Breast epithelium (tissue), 4 donors: ENCODE results near the gene NDUFS7. TPM values are rescaled to one million over a fixed set of nuclear protein-coding genes. Genes with fewer than 3 reads are reported as not detected.

Source experiments
- DNase-seq, 2 donors: peaks; one replicate each; pipeline ENCODE4 v3.0.0-alpha.2; 2019; ENCODE audit warnings: low spot score in 2 of 2
- H3K27ac ChIP-seq, 2 donors: fragments of 200-600 bp; sonication (generic) in 1 of 2; one replicate each; pipeline ENCODE4 v1.5.1; 2016 to 2019; ENCODE audit warnings: mild to moderate bottlenecking in 1 of 2
- H3K27me3 ChIP-seq, 2 donors: fragments of 200-600 bp; sonication (generic) in 1 of 2; one replicate each; pipeline versions ENCODE4 v1.5.1 to v1.6.0; 2017 to 2019; ENCODE audit warnings: control low read depth in 1 of 2, mild to moderate bottlenecking in 1 of 2
- H3K36me3 ChIP-seq: fragments of 200-600 bp; one replicate; pipeline ENCODE4 v1.5.1; 2019
- H3K4me1 ChIP-seq, 2 donors: fragments of 200-600 bp; sonication (generic); one replicate each; pipeline ENCODE4 v1.5.1; 2016 to 2019; ENCODE audit warnings: control low read depth in 1 of 2
- H3K4me3 ChIP-seq, 3 donors: fragments of 200-600 bp; sonication (generic); 1 replicate in 2 of 3; 2 replicates in 1 of 3; pipeline ENCODE4 v1.5.1; 2016 to 2019; ENCODE audit warnings: mild to moderate bottlenecking in 3 of 3, moderate library complexity in 2 of 3
- H3K9me3 ChIP-seq, 2 donors: fragments of 200-600 bp; sonication (generic) in 1 of 2; one replicate each; pipeline ENCODE4 v1.5.1; 2016 to 2019; ENCODE audit warnings: control low read depth in 1 of 2
- POLR2A ChIP-seq: fragments of 450-650 bp; IDR thresholded peaks from one replicate; pipeline ENCODE4 v1.6.1; 2016; ENCODE audit warnings: antibody characterized with exemption, mild to moderate bottlenecking, moderate library complexity
- POLR2AphosphoS5 ChIP-seq, 3 donors: sonication (generic); formaldehyde crosslinking; IDR thresholded peaks; one replicate each; pipeline ENCODE4 v1.6.1; 2017; ENCODE audit warnings: antibody characterized with exemption in 3 of 3
- intact Hi-C: fragments of 100-400 bp; cut with DNase I; formaldehyde crosslinking; loops from one replicate; pipeline ENCODE4 v1.15.1; 2023; ENCODE audit warnings: low total_unique reads
- total RNA-seq, 3 donors: library from RNA; depleted of rRNA; stranded (reverse); fragments of >200 nt; gene quantifications; one replicate each; pipeline ENCODE4 v1.1.0, GENCODE V29; 2016
- TF ChIP-seq, protein P1 (sequence below), 3 donors: fragments of 450-650 bp; IDR thresholded peaks; one replicate each; pipeline ENCODE4 v1.5.1; 2016 to 2017; ENCODE audit warnings: antibody characterized with exemption in 3 of 3, mild to moderate bottlenecking in 3 of 3, moderate library complexity in 3 of 3

Gene NDUFS7
- total RNA-seq, 3 donors from 2014 or later: 67.5 to 122 (median 67.5) TPM

DNA sequence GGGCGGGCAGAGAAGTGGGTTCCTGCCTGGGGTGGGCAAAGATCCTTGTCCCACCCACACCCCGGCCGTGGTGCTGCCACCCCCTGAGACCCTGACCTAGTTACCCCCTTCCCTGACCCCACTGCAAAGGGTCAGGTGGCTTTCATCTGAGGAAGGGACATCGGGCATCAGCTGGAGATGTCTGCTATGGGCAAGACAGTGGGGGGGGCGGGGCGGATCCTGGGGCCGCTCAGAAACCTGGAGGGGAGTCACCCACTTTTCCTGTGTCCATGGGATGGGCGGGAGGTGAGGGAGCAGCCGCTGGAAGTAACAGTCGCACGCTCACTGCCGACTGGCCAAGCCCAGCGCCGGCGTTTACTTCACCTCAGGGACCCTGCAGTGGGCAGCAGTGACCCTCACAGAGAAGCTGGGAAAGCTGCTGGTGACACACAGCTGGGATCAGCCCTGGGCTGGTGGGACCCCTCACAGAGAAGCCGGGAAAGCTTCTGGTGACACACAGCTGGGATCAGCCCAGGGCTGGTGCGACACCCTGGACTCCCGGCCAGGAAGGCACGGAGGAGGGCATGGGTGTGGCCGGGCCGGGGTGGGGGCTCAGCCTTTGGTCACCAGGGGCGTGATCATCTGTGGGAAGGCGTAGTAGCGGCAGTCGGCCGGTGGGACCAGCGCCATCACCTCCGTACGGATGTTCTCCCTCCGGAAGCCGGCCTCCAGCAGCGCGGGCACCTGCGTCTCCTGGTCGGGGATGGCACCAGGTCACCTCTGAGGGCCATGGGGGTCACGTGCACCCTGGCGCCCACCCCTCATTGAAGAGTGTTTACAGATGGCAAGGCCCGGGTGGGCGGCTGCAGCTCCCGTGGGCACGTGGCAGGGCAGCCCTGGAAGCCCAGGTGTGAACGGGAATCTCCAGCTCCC is 13.3 kb downstream of the NDUFS7 start:
- DNase-seq: no peak
- Histone ChIP-seq H3K4me3 (peak overlapping the region in 1 of 3 donors; percentile 8), H3K9me3 (no peaks in the 10 kb centered on the region), H3K4me1 (peaks cover 0 to 8% of the 10 kb centered on the region in 2 donors), H3K27me3 (no peaks in the 10 kb centered on the region), H3K27ac (no peak overlapping the region), H3K36me3 (no peaks in the 10 kb centered on the region)
- intact Hi-C loops: no loop called here
- no peak for TF ChIP-seq POLR2AphosphoS5 (IDR thresholded peaks at IDR 0.05)

DNA sequence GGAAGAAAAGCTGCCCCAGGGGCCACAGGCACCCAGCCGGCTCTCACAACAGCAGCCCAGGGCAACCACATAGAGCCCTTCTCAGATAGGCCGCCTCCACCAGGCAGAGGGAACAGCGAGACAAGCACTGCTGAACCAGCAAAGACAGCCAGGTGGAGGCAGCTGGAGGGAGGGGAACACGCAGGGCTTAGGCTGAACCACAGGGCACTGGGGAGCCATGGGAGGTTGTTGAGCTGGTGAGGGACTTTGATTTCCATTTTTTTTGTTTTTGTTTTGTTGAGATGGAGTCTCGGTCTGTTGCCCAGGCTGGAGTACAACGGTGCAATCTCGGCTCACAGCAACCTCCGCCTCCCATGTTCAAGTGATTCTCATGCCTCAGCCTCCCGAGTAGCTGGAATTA is 14.1 kb downstream of the NDUFS7 start:
- intact Hi-C loops: no loop called here
- no peaks in the 10 kb centered on the region for H3K27me3 ChIP-seq
- no peak overlapping the region for H3K4me3 ChIP-seq
- DNase-seq: no peak
- no peaks in the 10 kb centered on the region for H3K36me3 ChIP-seq
- H3K4me1 ChIP-seq: peaks cover 0 to 13% of the 10 kb centered on the region in 2 donors
- no peaks in the 10 kb centered on the region for H3K9me3 ChIP-seq
- no peak overlapping the region for H3K27ac ChIP-seq
- TF ChIP-seq POLR2AphosphoS5 (IDR thresholded peaks at IDR 0.05): no peak
- TF ChIP-seq, protein P1, sequence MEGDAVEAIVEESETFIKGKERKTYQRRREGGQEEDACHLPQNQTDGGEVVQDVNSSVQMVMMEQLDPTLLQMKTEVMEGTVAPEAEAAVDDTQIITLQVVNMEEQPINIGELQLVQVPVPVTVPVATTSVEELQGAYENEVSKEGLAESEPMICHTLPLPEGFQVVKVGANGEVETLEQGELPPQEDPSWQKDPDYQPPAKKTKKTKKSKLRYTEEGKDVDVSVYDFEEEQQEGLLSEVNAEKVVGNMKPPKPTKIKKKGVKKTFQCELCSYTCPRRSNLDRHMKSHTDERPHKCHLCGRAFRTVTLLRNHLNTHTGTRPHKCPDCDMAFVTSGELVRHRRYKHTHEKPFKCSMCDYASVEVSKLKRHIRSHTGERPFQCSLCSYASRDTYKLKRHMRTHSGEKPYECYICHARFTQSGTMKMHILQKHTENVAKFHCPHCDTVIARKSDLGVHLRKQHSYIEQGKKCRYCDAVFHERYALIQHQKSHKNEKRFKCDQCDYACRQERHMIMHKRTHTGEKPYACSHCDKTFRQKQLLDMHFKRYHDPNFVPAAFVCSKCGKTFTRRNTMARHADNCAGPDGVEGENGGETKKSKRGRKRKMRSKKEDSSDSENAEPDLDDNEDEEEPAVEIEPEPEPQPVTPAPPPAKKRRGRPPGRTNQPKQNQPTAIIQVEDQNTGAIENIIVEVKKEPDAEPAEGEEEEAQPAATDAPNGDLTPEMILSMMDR (IDR thresholded peaks at IDR 0.05): no peak
- no peak for TF ChIP-seq POLR2A

DNA sequence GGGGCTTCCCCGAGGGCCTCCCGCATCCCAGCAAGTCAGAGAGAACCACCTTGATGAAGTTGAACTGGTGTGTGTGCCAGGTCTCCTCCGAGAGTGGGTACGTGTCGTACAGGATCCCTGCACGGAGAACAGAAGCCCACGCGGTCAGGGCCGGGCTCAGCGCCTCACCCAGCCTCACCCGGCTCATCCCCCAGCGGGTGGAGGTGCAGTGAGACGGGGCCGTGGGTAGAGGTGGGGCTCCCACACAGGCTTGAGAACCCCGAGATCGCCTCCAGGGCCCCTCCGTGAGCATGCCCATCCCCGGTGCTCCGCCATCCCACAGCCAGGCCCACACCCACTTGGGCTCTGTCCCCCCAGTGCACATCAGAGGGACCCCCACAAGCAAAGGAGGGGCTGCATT is 15.4 kb downstream of the NDUFS7 start:
- intact Hi-C loops: no loop called here
- TF ChIP-seq POLR2AphosphoS5 (IDR thresholded peaks at IDR 0.05) (no peak), POLR2A (no peak)
- TF ChIP-seq, protein P1 (IDR thresholded peaks at IDR 0.05): no peak
- Histone ChIP-seq H3K4me3 (no peak overlapping the region), H3K27ac (no peak overlapping the region), H3K9me3 (no peaks in the 10 kb centered on the region), H3K4me1 (peaks cover 0 to 13% of the 10 kb centered on the region in 2 donors), H3K36me3 (no peaks in the 10 kb centered on the region), H3K27me3 (no peaks in the 10 kb centered on the region)
- DNase-seq: no peak

DNA sequence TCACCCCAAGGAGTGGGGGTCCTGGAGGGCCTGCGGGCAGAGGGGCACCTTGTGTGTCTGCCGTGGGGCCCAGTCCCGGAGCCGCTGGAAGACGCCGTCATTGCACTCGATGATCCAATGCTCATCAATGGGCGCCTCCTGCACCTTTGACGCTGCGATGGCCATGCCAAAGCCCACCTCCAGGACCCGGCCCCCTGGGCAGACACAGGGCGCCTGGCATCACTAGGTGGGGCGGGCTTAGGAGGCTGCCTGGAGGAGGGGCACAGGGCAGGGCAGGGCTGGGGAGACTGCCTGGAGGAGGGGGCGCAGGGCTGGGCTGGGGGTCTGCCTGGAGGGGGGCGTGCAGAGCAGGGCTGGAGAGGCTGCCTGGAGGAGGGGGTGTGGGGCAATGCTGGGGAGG is 16.0 kb downstream of the NDUFS7 start:
- no peak for DNase-seq
- no peak for TF ChIP-seq POLR2AphosphoS5 (IDR thresholded peaks at IDR 0.05)
- TF ChIP-seq POLR2A: no peak
- TF ChIP-seq, protein P1 (IDR thresholded peaks at IDR 0.05): no peak
- Histone ChIP-seq H3K27ac (peak overlapping the region in 1 of 2 donors; percentile 52), H3K4me1 (peaks cover 0 to 13% of the 10 kb centered on the region in 2 donors), H3K27me3 (no peaks in the 10 kb centered on the region), H3K4me3 (peak overlapping the region in 1 of 3 donors; percentile 90), H3K9me3 (no peaks in the 10 kb centered on the region), H3K36me3 (no peaks in the 10 kb centered on the region)
- intact Hi-C loops: loop anchor here (10.0 kb wide), 1 partner anchor 125 kb away; the partner anchor contains the start of gene FAM174C

DNA sequence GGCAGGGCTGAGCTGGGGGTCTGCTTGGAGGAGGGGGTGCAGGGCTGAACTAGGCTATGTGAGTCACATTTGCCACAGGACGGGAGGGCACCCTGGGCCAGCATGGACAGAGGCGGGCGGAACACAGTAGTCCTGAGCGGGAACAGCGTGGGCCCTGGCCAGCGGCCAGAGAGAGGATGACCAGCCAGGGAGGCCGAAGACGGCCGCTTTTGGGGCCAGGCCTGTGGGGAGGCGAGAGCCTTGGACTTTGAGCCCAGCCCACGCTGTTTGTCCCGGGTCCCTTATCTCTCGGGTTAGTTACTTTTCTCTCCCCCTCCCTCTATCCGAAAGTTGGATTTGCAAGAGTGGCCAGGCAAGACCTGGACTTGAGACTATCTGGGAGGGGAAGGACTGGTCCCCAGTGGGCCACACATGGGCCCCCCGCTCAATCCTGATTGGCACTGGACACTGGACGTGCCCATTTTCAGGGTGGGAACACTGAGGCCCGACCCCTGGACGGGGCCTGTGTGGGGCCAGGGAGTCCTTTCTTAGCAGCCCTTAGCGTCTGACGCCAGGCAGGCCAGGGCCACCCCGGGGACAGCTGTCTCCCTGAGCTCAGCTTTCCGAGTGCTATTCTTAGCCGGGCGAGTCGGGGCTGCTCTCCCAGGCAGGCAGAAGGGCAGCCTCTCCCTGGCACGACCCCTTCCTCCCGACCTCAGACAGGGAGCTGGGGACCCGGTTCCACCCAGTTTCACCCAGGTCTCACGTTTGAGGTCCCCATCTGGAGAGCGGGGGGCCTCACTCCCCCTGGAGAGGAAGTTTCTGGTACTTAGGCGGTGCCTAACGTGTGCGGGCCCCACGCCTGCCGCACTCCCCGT is 16.8 kb downstream of the NDUFS7 start:
- Histone ChIP-seq H3K27me3 (no peaks in the 10 kb centered on the region), H3K9me3 (no peaks in the 10 kb centered on the region), H3K27ac (peak overlapping the region in 1 of 2 donors; percentile 56), H3K4me3 (peak overlapping the region; percentile 55 to 90 (median 75)), H3K4me1 (peaks cover 0 to 13% of the 10 kb centered on the region in 2 donors), H3K36me3 (no peaks in the 10 kb centered on the region)
- intact Hi-C loops: loop anchor here (10.0 kb wide), 1 partner anchor 126 kb away; the partner anchor contains the start of gene FAM174C
- no peak for DNase-seq
- no peak for TF ChIP-seq POLR2AphosphoS5 (IDR thresholded peaks at IDR 0.05)
- TF ChIP-seq POLR2A: no peak
- TF ChIP-seq, protein P1 (IDR thresholded peaks at IDR 0.05): no peak
